RKO (cell line): Measurements from ENCODE around the gene PYDC1.
"Not testable (repeated sequence)": the region's sequence is repeated elsewhere in the genome, so short reads cannot be mapped to it uniquely, and the experiment has no call there.

ENCODE experiments used
- DNase-seq: peaks from one replicate; pipeline ENCODE4 v3.0.0-alpha.2; 2016; ENCODE audit warnings: low spot score

The PYDC1 gene

GRCh38 chr16:31216422-31217135, at the start of gene PYDC1:
Gene PYDC1 (minus strand): TSS chr16:31217135. CDS start chr16:31217028, 107 bp downstream.
- DNase-seq = no peak

GRCh38 chr16:31265329-31266245, 48.7 kb upstream of the PYDC1 start:
- peak; percentile 19 for DNase-seq

- no peak for DNase-seq
Observed at GRCh38 chr16:31262084-31262483, 45.1 kb upstream of the PYDC1 start.

GRCh38 chr16:31260136-31260931, 43.4 kb upstream of the PYDC1 start:
- DNase-seq = no peak

GRCh38 chr16:31258366-31258765, 41.4 kb upstream of the PYDC1 start:
- DNase-seq = no peak

- DNase-seq = no peak
Observed at GRCh38 chr16:31256466-31256865, 39.5 kb upstream of the PYDC1 start.

- DNase-seq = no peak
Observed at GRCh38 chr16:31253642-31254045, 36.7 kb upstream of the PYDC1 start.

GRCh38 chr16:31251435-31251834, 34.5 kb upstream of the PYDC1 start:
- DNase-seq = no peak

- DNase-seq = no peak
Observed at GRCh38 chr16:31250782-31251384, 33.9 kb upstream of the PYDC1 start.

GRCh38 chr16:31248344-31248743, 31.4 kb upstream of the PYDC1 start:
- DNase-seq = no peak

GRCh38 chr16:31246296-31246695, 29.4 kb upstream of the PYDC1 start:
- DNase-seq = no peak

GRCh38 chr16:31245598-31245997, 28.7 kb upstream of the PYDC1 start:
- not testable (repeated sequence) for DNase-seq

GRCh38 chr16:31243734-31244670, 27.1 kb upstream of the PYDC1 start:
- no peak for DNase-seq

- DNase-seq = no peak
Observed at GRCh38 chr16:31242206-31242605, 25.3 kb upstream of the PYDC1 start.

- no peak for DNase-seq
Observed at GRCh38 chr16:31238041-31238440, 21.1 kb upstream of the PYDC1 start.

- DNase-seq = no peak
Observed at GRCh38 chr16:31229501-31229900, 12.6 kb upstream of the PYDC1 start.

GRCh38 chr16:31228206-31228605, 11.3 kb upstream of the PYDC1 start:
- no peak for DNase-seq

- DNase-seq = no peak
Observed at GRCh38 chr16:31225193-31225592, 8.3 kb upstream of the PYDC1 start.

GRCh38 chr16:31224092-31224955, 7.4 kb upstream of the PYDC1 start:
- no peak for DNase-seq

GRCh38 chr16:31223044-31223443, 6.1 kb upstream of the PYDC1 start:
- DNase-seq = no peak
